ENCODE measurements around the gene F8A1. TPM values are rescaled to one million over a fixed set of nuclear protein-coding genes. Genes with fewer than 3 reads are reported as not detected.
"Not testable (repeated sequence)": the region's sequence is repeated elsewhere in the genome, so short reads cannot be mapped to it uniquely, and the experiment has no call there.

The F8A1 gene
- polyA plus RNA-seq, 2 donors, result 13.9 to 17.0 TPM

DNA sequence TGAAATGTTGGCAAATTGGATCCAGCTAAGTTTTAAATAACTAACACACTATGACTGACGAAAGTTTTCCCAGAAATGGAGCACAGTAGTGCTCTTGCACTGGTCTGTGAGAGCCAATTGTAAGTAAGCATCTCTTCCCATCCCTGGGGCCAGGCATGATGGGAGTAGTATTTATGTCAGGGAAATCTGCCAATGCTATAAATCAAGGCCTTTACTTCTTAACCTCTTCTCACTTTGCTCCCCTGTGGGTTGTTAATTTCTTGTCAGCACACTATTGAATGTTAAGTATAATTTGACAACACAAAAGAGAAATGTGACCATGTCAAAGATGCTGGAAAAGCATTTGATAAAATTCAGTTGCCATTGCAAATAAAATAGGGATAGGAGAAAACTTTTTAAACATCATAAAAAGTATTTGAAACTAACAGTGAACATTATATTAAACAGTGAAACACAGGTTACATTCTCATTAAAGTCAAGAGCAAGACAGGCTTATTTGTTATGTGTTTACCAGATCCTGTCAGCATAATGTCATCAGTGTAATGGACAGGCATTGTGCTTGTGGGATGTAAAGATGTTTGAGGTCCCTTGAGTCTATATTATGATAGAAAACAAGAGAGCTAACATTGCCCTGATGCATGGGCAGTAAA lies 5.0 kb downstream of the F8A1 start:
- no peaks in the 10 kb centered on the region for H3K36me3 ChIP-seq (ENCODE audit: control insufficient read depth in 2 of 2, insufficient read depth in 2 of 2, low read length in 1 of 2)
- 42 to 54% methylated on average over 1 of the region's 1 CpG for WGBS, 2 donors
- H3K27ac ChIP-seq (ENCODE audit: low read depth in 2 of 2, low read length in 1 of 2), result no peak overlapping the region

DNA sequence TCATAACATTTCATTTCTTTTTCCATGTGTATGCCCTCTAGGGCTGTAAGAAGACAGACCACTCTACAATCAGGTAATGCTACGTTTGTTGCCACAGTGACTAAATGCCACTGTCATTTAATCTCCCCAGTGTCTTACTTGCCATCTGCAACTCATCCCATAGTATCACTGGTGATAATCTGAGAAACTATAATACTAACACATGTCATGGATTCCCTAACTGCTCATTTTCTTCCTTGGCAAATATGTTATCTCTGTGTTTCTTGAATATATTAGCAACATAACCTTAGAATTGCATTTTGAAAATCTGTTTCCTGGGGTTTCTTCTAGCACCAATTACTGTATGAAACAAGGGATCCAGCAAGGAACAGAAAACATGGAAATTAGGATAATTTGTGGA lies 6.1 kb downstream of the F8A1 start:
- Histone ChIP-seq H3K27me3 (ENCODE audit: control insufficient read depth in 1 of 2, insufficient read depth in 2 of 2, low read length in 2 of 2) (no peaks in the 10 kb centered on the region), H3K4me3 (ENCODE audit: low read depth in 1 of 2, low read length in 2 of 2) (no peak overlapping the region), H3K9me3 (ENCODE audit: control insufficient read depth in 2 of 2, insufficient read depth in 1 of 2, low read depth in 1 of 2, low read length in 1 of 2) (no peaks in the 10 kb centered on the region), H3K36me3 (ENCODE audit: control insufficient read depth in 2 of 2, insufficient read depth in 2 of 2, low read length in 1 of 2) (no peaks in the 10 kb centered on the region), H3K4me1 (ENCODE audit: control insufficient read depth in 2 of 2, insufficient read depth in 2 of 2, low read length in 1 of 2) (no peaks in the 10 kb centered on the region), H3K27ac (ENCODE audit: low read depth in 2 of 2, low read length in 1 of 2) (no peak overlapping the region)
- WGBS, 2 donors, result 76 to 91% methylated on average over 1 of the region's 1 CpG

More for the DNA sequence above, 5.0 kb downstream of the F8A1 start:
- Histone ChIP-seq H3K4me1 (ENCODE audit: control insufficient read depth in 2 of 2, insufficient read depth in 2 of 2, low read length in 1 of 2) (no peaks in the 10 kb centered on the region), H3K27me3 (ENCODE audit: control insufficient read depth in 1 of 2, insufficient read depth in 2 of 2, low read length in 2 of 2) (no peaks in the 10 kb centered on the region), H3K4me3 (ENCODE audit: low read depth in 1 of 2, low read length in 2 of 2) (no peak overlapping the region), H3K9me3 (ENCODE audit: control insufficient read depth in 2 of 2, insufficient read depth in 1 of 2, low read depth in 1 of 2, low read length in 1 of 2) (no peaks in the 10 kb centered on the region)

DNA sequence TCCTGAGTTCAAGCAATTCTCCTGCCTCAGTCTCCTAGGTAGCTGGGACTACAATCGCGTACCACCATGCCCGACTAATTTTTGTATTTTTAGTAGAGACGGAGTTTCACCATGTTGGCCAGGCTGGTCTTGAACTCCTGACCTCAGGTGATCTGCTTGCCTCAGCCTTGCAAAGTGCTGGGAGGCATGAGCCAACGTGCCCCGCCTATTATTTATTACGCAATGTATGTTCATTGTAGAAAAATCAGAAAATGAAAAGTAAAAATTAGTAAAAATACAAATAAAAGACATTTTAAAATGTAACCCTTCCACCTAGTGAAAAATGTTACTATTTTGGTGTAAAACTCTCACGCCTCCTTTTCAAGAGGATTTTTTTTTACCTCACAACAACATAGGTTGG lies 14.2 kb downstream of the F8A1 start:
- Histone ChIP-seq H3K4me3 (ENCODE audit: low read depth in 1 of 2, low read length in 2 of 2) (no peak overlapping the region), H3K4me1 (ENCODE audit: control insufficient read depth in 2 of 2, insufficient read depth in 2 of 2, low read length in 1 of 2) (no peaks in the 10 kb centered on the region), H3K36me3 (ENCODE audit: control insufficient read depth in 2 of 2, insufficient read depth in 2 of 2, low read length in 1 of 2) (no peaks in the 10 kb centered on the region), H3K27ac (ENCODE audit: low read depth in 2 of 2, low read length in 1 of 2) (no peak overlapping the region), H3K9me3 (ENCODE audit: control insufficient read depth in 2 of 2, insufficient read depth in 1 of 2, low read depth in 1 of 2, low read length in 1 of 2) (no peaks in the 10 kb centered on the region), H3K27me3 (ENCODE audit: control insufficient read depth in 1 of 2, insufficient read depth in 2 of 2, low read length in 2 of 2) (no peaks in the 10 kb centered on the region)
- WGBS, 2 donors, result 82 to 90% methylated on average over 8 of the region's 8 CpGs

DNA sequence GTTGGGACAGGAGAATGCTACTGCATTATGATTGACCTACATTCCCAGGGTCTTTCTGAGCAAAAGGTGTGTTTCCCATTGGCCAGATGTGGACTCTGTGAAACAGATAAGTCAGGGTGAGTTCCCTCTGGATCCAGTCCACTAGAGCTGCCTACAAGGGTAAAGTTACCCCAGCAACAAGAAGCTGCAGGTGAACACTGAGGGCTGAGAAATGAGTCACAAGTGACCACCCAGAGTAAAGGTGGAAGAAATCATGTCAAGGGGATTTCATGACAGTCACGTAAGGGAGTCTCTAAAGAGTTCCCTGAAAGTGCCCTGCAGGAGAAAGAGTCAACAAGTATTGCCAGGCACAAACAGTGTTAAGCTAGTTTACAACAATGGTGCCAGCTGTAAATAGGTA lies 16.3 kb downstream of the F8A1 start:
- no peaks in the 10 kb centered on the region for H3K4me1 ChIP-seq (ENCODE audit: control insufficient read depth in 2 of 2, insufficient read depth in 2 of 2, low read length in 1 of 2)
- H3K36me3 ChIP-seq (ENCODE audit: control insufficient read depth in 2 of 2, insufficient read depth in 2 of 2, low read length in 1 of 2), result no peaks in the 10 kb centered on the region
- no peaks in the 10 kb centered on the region for H3K9me3 ChIP-seq (ENCODE audit: control insufficient read depth in 2 of 2, insufficient read depth in 1 of 2, low read depth in 1 of 2, low read length in 1 of 2)
- no peak overlapping the region for H3K4me3 ChIP-seq (ENCODE audit: low read depth in 1 of 2, low read length in 2 of 2)
- WGBS, 2 donors, result 64 to 85% methylated on average over 1 of the region's 1 CpG
- H3K27ac ChIP-seq (ENCODE audit: low read depth in 2 of 2, low read length in 1 of 2), result no peak overlapping the region
- no peaks in the 10 kb centered on the region for H3K27me3 ChIP-seq (ENCODE audit: control insufficient read depth in 1 of 2, insufficient read depth in 2 of 2, low read length in 2 of 2)

DNA sequence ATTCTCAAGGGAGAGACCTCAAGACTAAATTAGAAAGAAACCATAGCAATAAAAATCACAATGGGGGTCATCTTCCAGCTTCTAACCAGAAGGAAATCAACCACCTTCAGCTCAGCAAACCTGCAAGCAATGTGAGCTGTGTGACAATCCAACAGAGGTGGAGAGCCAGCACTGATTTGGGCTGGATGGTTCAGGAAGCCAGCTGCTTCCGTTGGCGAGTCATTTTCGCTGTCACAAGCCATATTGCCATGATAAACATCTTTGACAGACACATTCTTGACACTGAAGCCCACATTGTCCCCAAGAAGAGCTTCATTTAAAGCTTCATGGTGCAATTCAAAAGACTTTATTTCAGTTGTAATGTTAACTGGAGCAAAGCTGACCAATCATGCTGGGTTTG lies 22.7 kb downstream of the F8A1 start:
- no peak overlapping the region for H3K4me3 ChIP-seq (ENCODE audit: low read depth in 1 of 2, low read length in 2 of 2)
- no peaks in the 10 kb centered on the region for H3K27me3 ChIP-seq (ENCODE audit: control insufficient read depth in 1 of 2, insufficient read depth in 2 of 2, low read length in 2 of 2)
- no peaks in the 10 kb centered on the region for H3K9me3 ChIP-seq (ENCODE audit: control insufficient read depth in 2 of 2, insufficient read depth in 1 of 2, low read depth in 1 of 2, low read length in 1 of 2)
- H3K27ac ChIP-seq (ENCODE audit: low read depth in 2 of 2, low read length in 1 of 2), result no peak overlapping the region
- no peaks in the 10 kb centered on the region for H3K36me3 ChIP-seq (ENCODE audit: control insufficient read depth in 2 of 2, insufficient read depth in 2 of 2, low read length in 1 of 2)
- 71 to 79% methylated on average over 3 of the region's 3 CpGs for WGBS, 2 donors
- H3K4me1 ChIP-seq (ENCODE audit: control insufficient read depth in 2 of 2, insufficient read depth in 2 of 2, low read length in 1 of 2), result no peaks in the 10 kb centered on the region

DNA sequence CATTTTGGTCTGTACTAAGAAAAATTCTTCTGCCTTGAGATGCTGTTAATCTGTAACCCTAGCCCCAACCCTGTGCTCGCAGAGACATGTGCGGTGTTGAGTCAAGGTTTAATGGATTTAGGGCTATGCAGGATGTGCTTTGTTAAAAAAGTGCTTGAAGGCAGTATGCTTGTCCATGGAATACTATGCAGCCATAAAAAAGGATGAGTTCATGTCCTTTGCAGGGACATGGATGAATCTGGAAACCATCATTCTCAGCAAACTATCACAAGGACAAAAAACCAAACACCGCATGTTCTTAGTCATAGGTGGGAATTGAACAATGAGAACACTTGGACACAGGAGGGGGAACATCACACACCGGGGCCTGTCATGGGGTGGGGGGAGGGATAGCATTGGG lies 23.9 kb downstream of the F8A1 start:
- 86 to 97% methylated on average over 4 of the region's 4 CpGs for WGBS, 2 donors
- not testable (repeated sequence) for H3K36me3 ChIP-seq (ENCODE audit: control insufficient read depth in 2 of 2, insufficient read depth in 2 of 2, low read length in 1 of 2); H3K9me3 ChIP-seq (ENCODE audit: control insufficient read depth in 2 of 2, insufficient read depth in 1 of 2, low read depth in 1 of 2, low read length in 1 of 2); H3K4me1 ChIP-seq (ENCODE audit: control insufficient read depth in 2 of 2, insufficient read depth in 2 of 2, low read length in 1 of 2); H3K4me3 ChIP-seq (ENCODE audit: low read depth in 1 of 2, low read length in 2 of 2); H3K27ac ChIP-seq (ENCODE audit: low read depth in 2 of 2, low read length in 1 of 2); H3K27me3 ChIP-seq (ENCODE audit: control insufficient read depth in 1 of 2, insufficient read depth in 2 of 2, low read length in 2 of 2)

DNA sequence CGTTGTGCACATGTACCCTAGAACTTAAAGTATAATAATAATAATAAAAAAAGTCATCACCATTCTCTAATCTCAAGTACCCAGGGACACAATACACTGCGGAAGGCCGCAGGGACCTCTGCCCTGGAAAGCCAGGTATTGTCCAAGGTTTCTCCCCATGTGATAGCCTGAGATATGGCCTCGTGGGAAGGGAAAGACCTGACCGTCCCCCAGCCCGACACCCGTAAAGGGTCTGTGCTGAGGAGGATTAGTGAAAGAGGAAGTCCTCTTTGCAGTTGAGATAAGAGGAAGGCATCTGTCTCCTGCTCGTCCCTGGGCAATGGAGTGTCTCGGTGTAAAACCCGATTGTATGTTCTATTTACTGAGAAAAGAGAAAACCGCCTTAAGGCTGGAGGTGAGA lies 24.4 kb downstream of the F8A1 start:
- not testable (repeated sequence) for H3K9me3 ChIP-seq (ENCODE audit: control insufficient read depth in 2 of 2, insufficient read depth in 1 of 2, low read depth in 1 of 2, low read length in 1 of 2); H3K27me3 ChIP-seq (ENCODE audit: control insufficient read depth in 1 of 2, insufficient read depth in 2 of 2, low read length in 2 of 2); H3K4me3 ChIP-seq (ENCODE audit: low read depth in 1 of 2, low read length in 2 of 2); H3K27ac ChIP-seq (ENCODE audit: low read depth in 2 of 2, low read length in 1 of 2); H3K36me3 ChIP-seq (ENCODE audit: control insufficient read depth in 2 of 2, insufficient read depth in 2 of 2, low read length in 1 of 2); H3K4me1 ChIP-seq (ENCODE audit: control insufficient read depth in 2 of 2, insufficient read depth in 2 of 2, low read length in 1 of 2)
- 82 to 83% methylated on average over 11 of the region's 11 CpGs for WGBS, 2 donors

DNA sequence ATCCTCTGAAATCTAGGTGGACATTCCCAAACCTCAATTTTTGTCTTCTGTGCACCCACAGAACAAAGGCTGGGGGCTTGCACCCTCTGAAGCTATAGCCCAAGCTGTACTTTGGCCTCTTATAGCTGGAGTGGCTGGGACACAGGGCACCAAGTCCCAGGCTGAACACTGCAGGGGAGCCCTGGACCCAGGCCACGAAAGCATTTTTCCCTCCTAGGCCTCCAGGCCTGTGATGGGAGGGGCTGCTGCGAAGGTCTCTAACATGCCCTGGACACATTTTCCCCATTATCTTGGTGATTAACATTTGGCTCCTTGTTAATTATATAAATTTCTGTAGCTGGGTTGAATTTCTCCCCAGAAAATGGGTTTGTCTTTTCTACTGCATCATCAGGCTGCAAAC lies 27.9 kb downstream of the F8A1 start:
- 70 to 90% methylated on average over 2 of the region's 2 CpGs for WGBS, 2 donors
- no peaks in the 10 kb centered on the region for H3K36me3 ChIP-seq (ENCODE audit: control insufficient read depth in 2 of 2, insufficient read depth in 2 of 2, low read length in 1 of 2)
- H3K9me3 ChIP-seq (ENCODE audit: control insufficient read depth in 2 of 2, insufficient read depth in 1 of 2, low read depth in 1 of 2, low read length in 1 of 2), result no peaks in the 10 kb centered on the region
- H3K27me3 ChIP-seq (ENCODE audit: control insufficient read depth in 1 of 2, insufficient read depth in 2 of 2, low read length in 2 of 2), result no peaks in the 10 kb centered on the region
- no peaks in the 10 kb centered on the region for H3K4me1 ChIP-seq (ENCODE audit: control insufficient read depth in 2 of 2, insufficient read depth in 2 of 2, low read length in 1 of 2)
- H3K4me3 ChIP-seq (ENCODE audit: low read depth in 1 of 2, low read length in 2 of 2), result no peak overlapping the region
- no peak overlapping the region for H3K27ac ChIP-seq (ENCODE audit: low read depth in 2 of 2, low read length in 1 of 2)

DNA sequence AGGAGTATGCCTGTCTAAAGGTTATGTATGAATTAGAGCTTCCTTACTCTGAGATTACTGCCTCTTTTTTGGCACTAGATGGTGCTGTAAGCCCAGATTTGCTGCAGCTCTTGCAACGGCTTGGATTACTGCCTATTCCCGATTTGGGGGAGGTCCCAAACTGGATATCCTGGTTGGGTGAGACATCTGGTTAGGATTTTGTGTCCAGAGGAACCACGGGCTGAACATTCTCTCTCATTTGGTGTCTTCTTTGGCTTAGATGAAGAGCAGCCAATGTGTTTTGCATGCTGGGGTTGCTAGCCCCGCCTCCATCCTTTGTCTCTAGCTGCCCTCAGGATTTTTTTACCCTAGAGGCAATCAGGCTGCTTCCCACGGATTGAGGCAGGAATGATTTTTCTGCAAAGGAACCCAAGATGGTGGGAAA lies 31.9 kb downstream of the F8A1 start:
- no peaks in the 10 kb centered on the region for H3K9me3 ChIP-seq (ENCODE audit: control insufficient read depth in 2 of 2, insufficient read depth in 1 of 2, low read depth in 1 of 2, low read length in 1 of 2)
- no peaks in the 10 kb centered on the region for H3K36me3 ChIP-seq (ENCODE audit: control insufficient read depth in 2 of 2, insufficient read depth in 2 of 2, low read length in 1 of 2)
- H3K4me1 ChIP-seq (ENCODE audit: control insufficient read depth in 2 of 2, insufficient read depth in 2 of 2, low read length in 1 of 2), result no peaks in the 10 kb centered on the region
- 7 to 9% methylated on average over 5 of the region's 5 CpGs for WGBS, 2 donors
- no peak overlapping the region for H3K27ac ChIP-seq (ENCODE audit: low read depth in 2 of 2, low read length in 1 of 2)
- H3K4me3 ChIP-seq (ENCODE audit: low read depth in 1 of 2, low read length in 2 of 2), result no peak overlapping the region
- no peaks in the 10 kb centered on the region for H3K27me3 ChIP-seq (ENCODE audit: control insufficient read depth in 1 of 2, insufficient read depth in 2 of 2, low read length in 2 of 2)

DNA sequence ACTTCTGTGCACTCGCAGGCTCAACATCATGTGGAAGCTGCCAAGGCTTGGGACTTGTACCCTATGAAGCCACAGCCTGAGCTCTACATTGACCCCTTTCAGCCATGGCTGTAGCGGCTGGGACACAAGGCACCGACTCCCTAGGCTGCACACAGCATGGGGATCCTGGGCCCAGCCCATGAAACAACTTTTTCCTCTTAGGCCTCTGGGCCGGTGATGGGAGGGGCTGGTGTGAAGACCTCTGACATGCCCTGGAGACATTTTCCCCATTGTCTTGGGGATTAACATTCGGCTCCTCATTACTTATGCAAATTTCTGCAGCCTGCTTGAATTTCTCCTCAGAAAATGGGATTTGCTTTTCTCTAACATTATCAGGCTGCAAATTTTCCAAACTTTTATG lies 38.6 kb downstream of the F8A1 start:
- not testable (repeated sequence) for H3K4me1 ChIP-seq (ENCODE audit: control insufficient read depth in 2 of 2, insufficient read depth in 2 of 2, low read length in 1 of 2); H3K9me3 ChIP-seq (ENCODE audit: control insufficient read depth in 2 of 2, insufficient read depth in 1 of 2, low read depth in 1 of 2, low read length in 1 of 2); H3K4me3 ChIP-seq (ENCODE audit: low read depth in 1 of 2, low read length in 2 of 2); H3K27ac ChIP-seq (ENCODE audit: low read depth in 2 of 2, low read length in 1 of 2); H3K36me3 ChIP-seq (ENCODE audit: control insufficient read depth in 2 of 2, insufficient read depth in 2 of 2, low read length in 1 of 2); H3K27me3 ChIP-seq (ENCODE audit: control insufficient read depth in 1 of 2, insufficient read depth in 2 of 2, low read length in 2 of 2)
- WGBS, 2 donors, result 83 to 89% methylated on average over 5 of the region's 5 CpGs

Measured in esophagus (tissue), 2 donors.